Endothelial cell of umbilical vein (primary cell): ENCODE data around the gene COL23A1. TPM values are rescaled to one million over a fixed set of nuclear protein-coding genes. Genes with fewer than 3 reads are reported as not detected.
A peak's percentile ranks its signal among the peaks of the same experiment; 100 is the strongest.

Experiments
- BruUV-seq: library from RNA; stranded (reverse); fragments of 400-500 nt; replicated peaks from 2 replicates; lab custom pipeline; 2021; lab: Mats Ljungman, UMichigan
- CTCF ChIA-PET: fragments of 300-600, 350-600 bp; sonication (Branson Sonifier 250); formaldehyde crosslinking; loops from one replicate; lab custom pipeline; 2021; ENCODE audit warnings: antibody characterized with exemption, inconsistent platforms; lab: Charles Lee
- POLR2A ChIA-PET: fragments of 300-600, 350-600 bp; sonication (Branson Sonifier 250); formaldehyde crosslinking; loops from one replicate; lab custom pipeline; 2021; ENCODE audit warnings: antibody characterized with exemption, inconsistent platforms; lab: Charles Lee
- DNase-seq: peaks from one replicate; pipeline ENCODE4 v3.0.0-alpha.2; 2011; ENCODE audit warnings: low read depth, low spot score
- FAIRE-seq: peaks from 2 replicates; lab custom pipeline; 2011; peaks lifted over from hg19 to GRCh38; lab: Jason Lieb, UNC
- H2AFZ ChIP-seq: 2 replicates; pipeline ENCODE4 v1.6.0; 2012; ENCODE audit warnings: low read depth, low read length, control low read depth, inconsistent platforms
- H3K27ac ChIP-seq: 2 replicates; pipeline ENCODE4 v1.5.1; 2011; ENCODE audit warnings: low read depth, mild to moderate bottlenecking, control low read depth, low read length, moderate library complexity; ENCODE audit not compliant: insufficient read depth
- H3K27me3 ChIP-seq, 2 experiments: 2 replicates each; pipeline versions ENCODE4 v1.6.0 to v1.6.1; 2011; ENCODE audit warnings: low read length in 2 of 2, mixed read lengths in 1 of 2; ENCODE audit not compliant: control insufficient read depth in 2 of 2, insufficient read depth in 2 of 2
- H3K36me3 ChIP-seq, 2 experiments: 2 replicates in 1 of 2; 3 replicates in 1 of 2; pipeline ENCODE4 v1.5.1; 2011; ENCODE audit warnings: low read length in 2 of 2, mild to moderate bottlenecking in 1 of 2, moderate library complexity in 1 of 2; ENCODE audit not compliant: control insufficient read depth in 2 of 2, insufficient read depth in 2 of 2; ENCODE audit errors: extremely low read depth in 1 of 2
- H3K4me1 ChIP-seq: 3 replicates; pipeline ENCODE4 v1.5.1; 2011; ENCODE audit warnings: mild to moderate bottlenecking, low read length; ENCODE audit not compliant: control insufficient read depth, insufficient read depth; ENCODE audit errors: extremely low read depth
- H3K4me2 ChIP-seq: 2 replicates; pipeline ENCODE4 v1.6.1; 2011; ENCODE audit warnings: low read length, control low read depth, mixed read lengths; ENCODE audit not compliant: insufficient read depth
- H3K4me3 ChIP-seq, 3 experiments: fragments of 200-600 bp in 1 of 3; sonication (generic), shearing (Covaris generic) in 1 of 3; replicated peaks in 1 of 3; 2 replicates each; pipeline ENCODE4 v1.5.1; 2011 to 2016; ENCODE audit warnings: control low read depth in 3 of 3, low read length in 3 of 3, mild to moderate bottlenecking in 2 of 3, inconsistent platforms in 1 of 3, low read depth in 1 of 3, moderate library complexity in 1 of 3; ENCODE audit not compliant: insufficient read depth in 1 of 3
- H3K79me2 ChIP-seq: 2 replicates; pipeline ENCODE4 v1.6.0; 2012; ENCODE audit warnings: low read length, inconsistent platforms; ENCODE audit not compliant: control insufficient read depth, insufficient read depth
- H3K9ac ChIP-seq: replicated peaks from 2 replicates; pipeline ENCODE3; 2011; ENCODE audit warnings: low read length, control low read depth; ENCODE audit not compliant: insufficient read depth; ENCODE audit errors: extremely low read depth
- H3K9me1 ChIP-seq: replicated peaks from 3 replicates; pipeline ENCODE4 v1.6.0; 2011; ENCODE audit warnings: mild to moderate bottlenecking, low read length; ENCODE audit not compliant: control insufficient read depth, insufficient read depth; ENCODE audit errors: extremely low read depth
- H3K9me3 ChIP-seq: replicated peaks from 2 replicates; pipeline ENCODE4 v1.5.1; 2012; ENCODE audit warnings: low read length, inconsistent platforms; ENCODE audit not compliant: control insufficient read depth, insufficient read depth
- H4K20me1 ChIP-seq: replicated peaks from 2 replicates; pipeline ENCODE3; 2011; ENCODE audit warnings: mild to moderate bottlenecking, low read length; ENCODE audit not compliant: control insufficient read depth, insufficient read depth; ENCODE audit errors: extremely low read depth
- CTCF ChIP-seq, 2 donors: IDR thresholded peaks; 1 replicate in 1 of 2; 2 replicates in 1 of 2; pipeline ENCODE4 v1.5.1; 2011; ENCODE audit warnings: low read length in 2 of 2, mild to moderate bottlenecking in 2 of 2, moderate library complexity in 2 of 2, control low read depth in 1 of 2, inconsistent platforms in 1 of 2, low read depth in 1 of 2; ENCODE audit not compliant: insufficient read depth in 1 of 2; ENCODE audit errors: extremely low read depth in 1 of 2
- EZH2 ChIP-seq: IDR thresholded peaks from 2 replicates; pipeline ENCODE4 v1.6.1; 2012; ENCODE audit warnings: borderline replicate concordance, low read depth, mild to moderate bottlenecking, moderate library complexity, low read length, inconsistent platforms; ENCODE audit not compliant: severe bottlenecking
- FOS ChIP-seq: IDR thresholded peaks from 2 replicates; pipeline ENCODE4 v1.6.1; 2011; ENCODE audit warnings: mild to moderate bottlenecking, low read length, moderate library complexity, borderline replicate concordance; ENCODE audit not compliant: insufficient read depth
- GATA2 ChIP-seq: IDR thresholded peaks from 2 replicates; pipeline ENCODE4 v1.7.0; 2011; ENCODE audit warnings: low read depth, mild to moderate bottlenecking, moderate library complexity, mixed read lengths, low read length; ENCODE audit not compliant: insufficient read length, insufficient read depth
- JUN ChIP-seq: IDR thresholded peaks from 2 replicates; pipeline ENCODE4 v1.6.1; 2011; ENCODE audit warnings: borderline replicate concordance, low read depth; ENCODE audit not compliant: insufficient read length, insufficient read depth
- MAX ChIP-seq: IDR thresholded peaks from 2 replicates; pipeline ENCODE4 v1.6.1; 2011; ENCODE audit not compliant: insufficient read depth, insufficient read length
- MYC ChIP-seq: IDR thresholded peaks from one replicate; pipeline ENCODE4 v1.6.1; 2011; ENCODE audit warnings: mild to moderate bottlenecking, low read depth, low read length
- POLR2A ChIP-seq: IDR thresholded peaks from 2 replicates; pipeline ENCODE4 v1.6.1; 2012; ENCODE audit warnings: low read depth, mild to moderate bottlenecking, control low read depth, low read length
- POLR2AphosphoS5 ChIP-seq: IDR thresholded peaks from 2 replicates; pipeline ENCODE4 v1.6.1; 2012; ENCODE audit warnings: low read depth, mild to moderate bottlenecking, control low read depth, low read length, moderate library complexity; ENCODE audit not compliant: insufficient read depth
- dilution Hi-C: fragments of 300-500 bp; cut with MboI; formaldehyde crosslinking; loops from one replicate; pipeline ENCODE4 v1.15.0; 2019; ENCODE audit warnings: low sequenced_read_pairs; ENCODE audit not compliant: extremely low pct_ligation_motif_present
- intact Hi-C: fragments of 100-400 bp; cut with micrococcal nuclease; formaldehyde crosslinking; loops from one replicate; pipeline ENCODE4 v1.10.0; 2022
- polyA plus RNA-seq, 4 experiments: library from polyadenylated mRNA; depleted of rRNA in 3 of 4; stranded (reverse) in 3 of 4; unstranded in 1 of 4; fragments of >200 nt; gene quantifications; 2 replicates each; pipeline versions ENCODE4 v1.2.1 to v1.2.3, GENCODE V29; 2011 to 2012; ENCODE audit warnings: missing spikeins in 1 of 4
- total RNA-seq: library from RNA; stranded (reverse); gene quantifications from 2 replicates; pipeline ENCODE4 v1.2.3, GENCODE V29; 2021

COL23A1 gene
- total and polyA plus RNA-seq, 2 donors (not counting 3 experiments of a cell fraction or from before 2014, with no cell fraction given), result not detected

- H3K9me3 ChIP-seq, result no peaks in the 10 kb centered on the region
- H3K4me2 ChIP-seq, result no peak overlapping the region
- no peaks in the 10 kb centered on the region for H3K27me3 ChIP-seq
- peak overlapping the region; percentile 68 for H2AFZ ChIP-seq
- no peak overlapping the region for H3K9ac ChIP-seq
- DNase-seq, result peak; percentile 23
- no TSS peak for BruUV-seq
- dilution Hi-C loops, result no loop called here
- H3K27ac ChIP-seq, result no peak overlapping the region
- TF ChIP-seq JUN (no peak), POLR2A (no peak), MYC (no peak), EZH2 (no peak), MAX (no peak), POLR2AphosphoS5 (no peak), FOS (no peak), CTCF (IDR thresholded peaks at IDR 0.05; ENCODE audit: extremely low read depth in 1 of 2, insufficient read depth in 1 of 2, low read depth in 1 of 2, low read length in 2 of 2) (no peak), GATA2 (no peak)
- H3K4me3 ChIP-seq, result no peak overlapping the region
- no peaks in the 10 kb centered on the region for H3K9me1 ChIP-seq
- ChIA-PET CTCF (interaction anchor here (1.2 kb wide), 1 partner anchor 10 kb away, joined by 4 read pairs; no protein-coding TSS in a partner anchor), POLR2A (no interaction called here)
- no peak for FAIRE-seq
- intact Hi-C loops, result no loop called here
- no peaks in the 10 kb centered on the region for H3K79me2 ChIP-seq
- peaks cover 14% of the 10 kb centered on the region for H3K4me1 ChIP-seq
- H4K20me1 ChIP-seq, result no peaks in the 10 kb centered on the region
- H3K36me3 ChIP-seq, result no peaks in the 10 kb centered on the region
Measured at GRCh38 chr5:178241231-178241663, 348.9 kb downstream of the COL23A1 start.
